NCI-H524 treated with DMSO at 0.1 percent for 48 hours (cell line): ENCODE results near the gene GORASP2.

Experiments used
- DNase-seq: peaks from one replicate; lab custom pipeline; 2025; lab: John Stamatoyannopoulos, UW

The GORASP2 gene

DNA sequence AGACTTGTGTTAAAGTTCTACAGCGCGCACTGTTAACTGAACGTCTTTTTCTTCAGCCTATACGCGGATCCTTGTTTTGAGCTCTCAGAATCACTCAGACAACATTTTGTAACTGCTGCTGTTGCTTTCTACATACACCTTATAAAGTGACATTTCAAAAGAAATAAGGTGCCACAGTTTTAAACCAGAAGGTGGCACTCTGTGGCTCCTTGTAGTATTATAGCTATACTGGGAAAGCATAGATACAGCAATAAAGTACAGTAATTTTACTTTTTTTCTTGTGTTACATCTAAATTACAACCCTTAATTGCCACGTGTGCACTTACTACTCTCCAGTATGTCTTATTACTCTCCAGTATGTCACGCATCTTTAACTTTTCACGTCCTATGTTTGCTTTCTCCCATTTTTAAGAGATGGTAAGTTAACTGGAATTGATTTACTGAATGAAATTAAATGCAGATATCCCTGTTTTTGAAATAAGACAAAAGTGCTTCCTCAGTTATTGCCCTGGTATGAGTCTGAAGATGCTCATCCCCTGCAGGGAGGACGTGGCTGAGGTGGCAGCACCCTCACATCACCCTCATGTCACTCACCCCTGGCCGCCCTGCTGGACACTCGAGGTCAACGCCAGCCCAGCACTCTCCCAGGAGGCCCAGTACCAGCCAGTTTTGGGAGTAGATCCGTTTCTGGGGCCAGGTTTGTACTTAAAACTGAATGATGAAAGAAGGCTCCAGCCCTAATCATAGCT is 37.8 kb downstream of the GORASP2 start:
- DNase-seq: no peak

GRCh38 chr2:170967553-170967952 is 38.5 kb downstream of the GORASP2 start:
- no peak for DNase-seq

- DNase-seq: no peak
These were observed 39.4 kb downstream of the GORASP2 start for GRCh38 chr2:170968205-170969003.

GRCh38 chr2:170969030-170969429 is 40.0 kb downstream of the GORASP2 start:
- no peak for DNase-seq

DNA sequence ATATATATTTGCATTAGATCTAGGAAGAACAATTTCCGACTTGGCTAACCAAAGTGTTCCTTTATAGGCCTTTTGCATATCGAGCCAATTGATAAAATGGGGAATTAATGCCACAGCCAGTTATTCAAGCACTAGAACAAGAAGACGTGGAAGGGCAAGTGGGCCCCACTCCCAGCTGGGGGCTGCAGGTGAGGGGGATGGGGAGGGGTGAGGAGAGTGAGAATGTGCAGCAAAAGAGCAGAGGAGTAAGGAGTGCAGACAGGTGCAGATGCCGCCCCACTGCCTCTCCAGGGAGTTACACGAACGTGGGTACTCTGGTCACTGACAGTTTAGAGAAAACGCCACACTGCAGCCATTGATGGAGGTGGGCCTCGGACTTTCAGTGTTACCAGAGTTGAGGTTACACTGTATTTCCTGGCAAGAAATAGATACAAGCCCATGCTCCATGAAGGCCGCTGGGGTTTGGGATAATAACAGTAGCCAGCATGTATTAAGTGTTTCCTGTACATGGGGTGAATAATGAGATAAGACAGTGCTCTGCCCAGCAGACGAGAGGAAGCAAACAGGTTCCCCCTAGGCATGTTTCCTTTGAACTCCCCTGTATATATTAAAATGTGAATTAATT is 40.9 kb downstream of the GORASP2 start:
- no peak for DNase-seq

DNA sequence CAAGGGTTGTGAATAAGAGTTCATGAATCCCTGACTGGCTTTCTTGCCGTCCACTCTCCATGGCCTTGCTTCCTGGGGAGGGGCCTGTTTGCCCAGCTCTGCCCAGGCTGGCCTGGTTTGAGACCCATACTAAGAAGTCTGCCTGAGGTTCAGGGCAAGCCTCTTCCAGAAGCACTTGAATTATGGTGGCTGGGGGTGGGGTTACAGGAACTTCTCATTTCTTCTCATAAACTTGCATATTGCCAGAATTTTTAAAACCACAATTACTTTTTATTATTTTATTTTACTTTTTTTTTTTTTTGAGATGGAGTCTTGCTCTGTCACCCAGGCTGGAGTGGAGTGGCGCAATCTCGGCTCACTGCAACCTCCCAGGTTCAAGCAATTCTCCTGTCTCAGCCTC is 42.0 kb downstream of the GORASP2 start:
- DNase-seq: no peak

GRCh38 chr2:170972296-170973224 is 43.5 kb downstream of the GORASP2 start:
- DNase-seq: no peak

DNA sequence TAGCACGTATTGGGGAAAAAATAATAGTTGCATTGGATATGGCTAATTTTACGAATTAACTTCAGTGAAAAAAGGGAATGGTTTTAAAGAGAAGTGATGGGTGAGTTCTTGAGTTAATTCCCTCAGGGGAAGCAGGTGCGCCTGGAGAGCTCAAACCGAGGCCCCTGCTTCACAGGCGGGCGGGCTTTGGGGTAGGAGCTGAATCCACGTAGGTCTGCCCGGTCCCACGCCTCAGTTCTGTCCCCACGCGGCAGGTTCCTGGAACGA is 44.1 kb downstream of the GORASP2 start:
- peak; percentile 47 for DNase-seq

DNA sequence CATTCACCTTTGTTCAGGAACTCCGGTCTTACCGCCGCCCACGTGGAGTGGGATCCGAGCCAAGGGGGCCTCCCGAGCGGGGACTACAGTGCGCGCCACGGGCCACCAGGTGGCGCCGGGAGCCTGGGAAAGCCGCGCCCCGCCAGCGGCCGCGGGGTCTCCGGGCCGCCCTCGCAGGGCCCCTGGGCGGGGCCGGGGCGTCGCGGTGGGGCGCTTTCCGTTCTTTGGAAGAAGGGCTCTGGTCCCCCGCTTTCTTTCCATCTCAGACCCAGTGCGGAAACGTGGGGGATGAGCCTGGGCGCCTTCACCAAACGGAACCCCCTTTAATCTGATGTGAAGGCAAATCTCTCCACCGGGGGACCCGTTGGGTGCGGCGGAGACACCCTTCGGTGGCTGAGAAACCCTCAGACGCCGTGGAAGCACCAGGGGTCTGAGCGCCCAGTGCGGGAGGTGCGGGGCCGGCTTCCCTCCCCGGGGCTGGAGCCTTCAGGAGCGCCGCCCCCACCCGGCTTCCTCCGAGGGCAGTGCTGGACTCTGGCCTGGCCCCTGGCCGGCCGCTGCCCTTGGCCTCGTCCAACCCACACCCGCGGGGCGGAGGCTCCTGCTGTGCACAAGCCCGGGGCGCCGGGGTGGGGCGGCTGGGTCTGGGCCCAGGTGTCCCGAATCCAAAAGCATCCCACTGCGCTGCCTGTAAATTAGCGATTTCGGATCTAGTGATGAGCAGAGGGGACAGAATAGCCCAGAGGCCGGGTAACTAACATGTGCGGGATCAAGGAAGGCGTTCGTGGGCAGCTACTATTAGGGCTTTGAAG is 44.6 kb downstream of the GORASP2 start:
- no peak for DNase-seq

GRCh38 chr2:170974304-170974993 is 45.4 kb downstream of the GORASP2 start:
- no peak for DNase-seq

DNA sequence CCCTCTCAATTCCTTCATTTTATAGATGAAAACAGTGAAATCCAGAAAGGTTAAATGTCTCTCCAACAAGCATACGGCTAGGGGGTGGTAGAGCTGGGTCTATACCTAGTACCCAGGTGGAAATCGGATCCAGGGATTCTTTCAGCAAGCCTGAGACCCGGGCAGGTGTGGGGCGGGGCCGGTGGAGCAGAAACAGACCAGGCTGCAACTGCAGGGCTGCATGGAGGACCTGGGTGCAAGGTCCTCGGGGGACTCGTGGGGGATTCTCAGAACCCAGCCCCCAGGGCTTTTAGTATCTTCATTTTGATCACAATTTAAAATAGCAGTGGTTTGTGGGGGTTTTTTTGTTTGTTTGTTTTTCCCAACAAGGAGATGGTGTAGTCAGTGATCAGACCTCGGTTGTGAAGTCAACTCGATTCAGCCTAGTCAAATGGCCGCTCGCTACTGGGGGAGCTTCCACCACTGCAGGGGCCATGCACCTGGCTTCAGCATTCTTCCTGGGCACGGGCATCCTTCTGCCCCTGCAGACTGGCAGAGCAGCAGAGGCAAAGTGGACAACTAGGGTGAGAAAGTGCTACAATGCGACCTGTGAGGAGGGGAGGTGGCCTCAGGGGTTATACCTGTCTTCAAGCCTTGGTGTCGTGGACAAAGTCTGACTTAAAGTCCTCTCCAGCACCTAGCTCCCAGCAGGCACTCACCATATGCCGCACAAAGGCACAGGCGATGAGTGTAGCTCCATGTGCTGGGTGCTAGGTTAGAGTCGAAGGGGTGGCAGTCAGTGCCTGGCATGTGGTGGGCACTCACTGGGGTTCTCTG is 46.3 kb downstream of the GORASP2 start:
- DNase-seq: no peak

DNA sequence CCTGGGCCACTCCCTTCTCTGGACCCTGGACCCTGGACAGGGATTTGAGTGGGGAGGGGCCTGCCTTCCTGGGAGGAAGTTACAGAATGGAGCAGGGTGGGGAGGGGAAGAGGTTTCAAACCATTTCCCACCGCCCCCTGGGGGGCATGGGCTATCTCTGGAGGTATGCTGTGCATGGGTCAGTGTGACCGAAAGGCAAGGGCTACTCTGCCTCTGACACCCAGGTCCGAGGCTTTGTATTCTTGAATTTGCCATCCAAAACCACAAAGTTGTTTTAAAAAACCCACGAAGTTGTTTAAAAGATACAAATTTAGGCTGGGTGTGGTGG is 46.9 kb downstream of the GORASP2 start:
- DNase-seq: no peak

DNA sequence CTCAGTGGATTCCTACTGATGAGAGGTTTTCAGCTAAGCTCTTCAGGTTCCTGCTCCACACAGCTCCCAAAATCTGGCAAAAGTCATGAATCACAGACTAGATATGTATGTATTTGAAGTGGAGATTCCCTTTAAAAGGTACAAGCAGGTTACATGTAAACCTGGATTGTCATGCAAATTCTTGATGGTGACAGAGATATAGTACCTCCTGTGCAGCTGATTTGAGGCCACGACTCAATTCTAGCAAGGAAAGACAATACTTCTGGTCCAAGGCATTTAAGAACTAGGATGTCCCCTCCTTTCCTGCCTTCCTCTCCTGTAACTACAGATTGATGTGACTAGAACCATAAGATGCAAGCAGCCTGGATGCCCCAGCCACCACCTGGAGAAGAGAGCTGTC is 55.0 kb downstream of the GORASP2 start:
- no peak for DNase-seq

DNA sequence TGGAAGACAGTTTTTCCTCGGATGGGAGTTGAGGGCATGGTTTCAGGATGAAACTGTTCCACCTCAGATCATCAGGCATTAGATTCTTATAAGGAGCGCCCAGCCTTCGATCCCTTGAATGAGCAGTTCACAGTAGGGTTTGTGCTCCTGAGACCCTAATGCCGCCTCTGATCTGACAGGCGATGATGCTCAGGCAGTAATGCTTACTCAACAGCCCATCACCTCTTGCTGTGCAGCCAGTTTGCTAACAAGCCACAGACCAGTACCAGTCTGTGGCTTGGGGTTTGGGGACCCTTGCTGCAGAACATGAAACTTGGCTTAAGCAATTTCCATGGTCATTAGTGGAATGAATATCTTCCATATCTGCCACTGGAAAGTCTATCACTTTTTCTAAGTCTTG is 56.4 kb downstream of the GORASP2 start:
- no peak for DNase-seq

DNA sequence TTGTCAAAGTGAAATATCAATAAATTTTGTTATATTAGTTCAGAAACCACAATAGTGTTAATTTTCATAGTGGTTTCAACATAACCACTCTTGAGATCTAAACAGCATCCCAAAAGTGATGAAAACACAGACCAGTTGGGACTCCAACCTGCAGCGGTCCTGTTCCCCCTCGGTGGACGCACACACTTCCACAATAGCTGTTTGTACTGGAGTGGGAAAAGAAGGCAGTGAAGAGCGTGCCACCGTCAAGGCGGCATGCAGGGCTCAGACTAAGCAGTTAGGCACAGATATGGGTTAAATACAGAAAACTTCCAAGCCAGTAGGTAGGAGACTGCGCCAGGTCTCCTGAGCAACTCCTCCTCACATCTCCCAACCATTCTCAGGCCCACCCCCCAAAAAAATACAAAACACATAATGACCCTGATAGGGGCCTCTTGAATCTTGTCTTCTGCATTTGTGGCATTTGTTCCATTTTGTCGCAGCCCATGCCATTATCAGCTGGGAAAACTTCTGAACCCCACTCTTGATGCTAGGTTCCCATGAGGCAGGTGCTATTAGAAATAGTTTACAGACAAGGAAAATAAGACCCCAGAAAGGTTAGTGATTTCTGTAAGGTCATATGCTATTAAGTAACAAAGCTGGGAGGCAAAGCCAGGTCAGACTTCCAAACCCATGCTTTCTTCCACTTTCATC is 57.7 kb downstream of the GORASP2 start:
- DNase-seq: no peak

DNA sequence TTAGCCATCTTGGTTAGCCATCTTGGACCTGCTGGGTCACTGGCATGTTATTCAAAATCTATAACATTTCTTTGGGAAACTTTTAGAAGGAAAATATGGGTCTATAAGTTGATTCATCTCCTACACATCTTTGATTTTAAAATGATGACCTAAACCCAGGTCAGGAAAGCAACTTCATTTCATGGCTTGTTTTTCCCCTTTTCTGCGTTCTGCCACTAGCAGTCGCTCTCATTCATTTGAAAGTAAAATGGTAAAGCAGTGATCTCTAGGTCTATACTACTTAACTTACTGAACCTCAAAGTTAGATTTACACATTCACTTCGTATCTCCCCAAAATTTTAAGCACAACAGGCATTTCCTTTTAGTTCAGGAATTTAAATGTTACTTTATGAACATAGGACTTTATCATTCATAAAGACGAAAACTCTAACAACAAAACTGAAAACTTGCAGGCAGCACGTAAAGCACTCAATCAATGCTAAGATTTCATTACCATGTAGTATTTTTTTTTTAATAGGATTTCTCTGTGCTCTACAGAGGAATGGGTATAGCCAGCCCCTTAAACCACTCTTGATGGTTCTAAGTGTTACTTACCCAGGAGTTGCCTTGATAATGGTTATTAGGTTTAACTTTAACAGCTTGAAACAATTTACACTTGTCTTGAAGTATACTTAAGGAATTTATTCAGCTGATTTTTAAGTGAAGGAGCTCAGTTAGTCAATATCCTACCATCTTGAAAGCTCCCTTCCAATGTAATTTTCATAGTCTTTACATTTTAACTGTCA is 62.5 kb downstream of the GORASP2 start:
- DNase-seq: no peak

DNA sequence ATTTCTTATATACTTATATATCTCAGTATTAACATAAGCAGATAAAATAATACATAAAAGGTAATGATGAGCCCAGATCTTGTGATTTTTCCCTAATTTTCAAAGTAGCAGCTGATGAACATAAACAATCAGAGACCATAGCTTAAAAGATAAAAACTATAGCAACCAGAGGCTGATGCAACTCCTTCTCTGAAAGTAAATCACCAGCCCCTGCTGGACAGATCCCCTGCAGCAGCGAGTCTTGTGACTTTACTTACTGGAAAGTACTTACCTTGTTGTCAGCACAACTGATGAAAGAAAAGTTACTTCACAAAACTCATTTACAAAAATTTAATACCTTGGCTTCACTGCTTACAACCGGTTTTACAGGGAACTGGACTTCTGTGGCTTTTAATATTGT is 67.3 kb downstream of the GORASP2 start:
- no peak for DNase-seq

GRCh38 chr2:170997893-170998597 is 69.0 kb downstream of the GORASP2 start:
- no peak for DNase-seq
